GM12801 (cell line): ENCODE results near the gene TRAF2.

Source experiments
- TF ChIP-seq, protein P1 (sequence below): IDR thresholded peaks from one replicate; pipeline ENCODE4 v1.5.1; 2011; ENCODE audit warnings: control low read depth; ENCODE audit not compliant: insufficient read length; ENCODE audit errors: extremely low read depth

TRAF2 gene

DNA sequence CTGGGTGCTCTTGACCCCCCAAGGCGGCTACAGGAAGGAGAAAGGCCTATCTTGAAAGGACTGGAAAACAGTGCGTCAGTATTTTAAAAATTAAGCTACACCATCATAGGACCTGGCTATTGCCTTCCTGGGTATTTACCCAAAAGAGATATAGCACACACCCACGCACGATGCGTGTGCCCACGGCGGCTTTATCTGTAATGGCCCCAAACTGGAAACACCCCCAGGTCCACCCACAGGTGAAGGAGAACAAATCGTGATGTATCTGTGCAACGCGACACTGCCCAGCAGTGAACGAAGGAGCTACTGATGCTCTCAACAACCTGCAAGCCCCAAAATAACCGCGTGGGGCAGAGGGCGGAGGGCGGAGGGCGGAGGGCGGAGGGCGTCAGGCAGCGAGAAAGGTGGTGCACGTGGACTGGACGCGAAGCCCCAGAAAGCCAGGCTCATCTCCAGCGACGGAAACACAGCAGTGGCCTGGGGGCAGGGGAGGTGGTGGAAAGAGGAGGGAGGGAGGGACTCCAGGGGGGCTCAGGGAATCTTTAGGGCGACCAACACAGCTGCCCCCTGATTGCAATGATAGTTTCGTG, 78.6 kb downstream of the TRAF2 start:
- TF ChIP-seq, protein P1, sequence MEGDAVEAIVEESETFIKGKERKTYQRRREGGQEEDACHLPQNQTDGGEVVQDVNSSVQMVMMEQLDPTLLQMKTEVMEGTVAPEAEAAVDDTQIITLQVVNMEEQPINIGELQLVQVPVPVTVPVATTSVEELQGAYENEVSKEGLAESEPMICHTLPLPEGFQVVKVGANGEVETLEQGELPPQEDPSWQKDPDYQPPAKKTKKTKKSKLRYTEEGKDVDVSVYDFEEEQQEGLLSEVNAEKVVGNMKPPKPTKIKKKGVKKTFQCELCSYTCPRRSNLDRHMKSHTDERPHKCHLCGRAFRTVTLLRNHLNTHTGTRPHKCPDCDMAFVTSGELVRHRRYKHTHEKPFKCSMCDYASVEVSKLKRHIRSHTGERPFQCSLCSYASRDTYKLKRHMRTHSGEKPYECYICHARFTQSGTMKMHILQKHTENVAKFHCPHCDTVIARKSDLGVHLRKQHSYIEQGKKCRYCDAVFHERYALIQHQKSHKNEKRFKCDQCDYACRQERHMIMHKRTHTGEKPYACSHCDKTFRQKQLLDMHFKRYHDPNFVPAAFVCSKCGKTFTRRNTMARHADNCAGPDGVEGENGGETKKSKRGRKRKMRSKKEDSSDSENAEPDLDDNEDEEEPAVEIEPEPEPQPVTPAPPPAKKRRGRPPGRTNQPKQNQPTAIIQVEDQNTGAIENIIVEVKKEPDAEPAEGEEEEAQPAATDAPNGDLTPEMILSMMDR: no peak

DNA sequence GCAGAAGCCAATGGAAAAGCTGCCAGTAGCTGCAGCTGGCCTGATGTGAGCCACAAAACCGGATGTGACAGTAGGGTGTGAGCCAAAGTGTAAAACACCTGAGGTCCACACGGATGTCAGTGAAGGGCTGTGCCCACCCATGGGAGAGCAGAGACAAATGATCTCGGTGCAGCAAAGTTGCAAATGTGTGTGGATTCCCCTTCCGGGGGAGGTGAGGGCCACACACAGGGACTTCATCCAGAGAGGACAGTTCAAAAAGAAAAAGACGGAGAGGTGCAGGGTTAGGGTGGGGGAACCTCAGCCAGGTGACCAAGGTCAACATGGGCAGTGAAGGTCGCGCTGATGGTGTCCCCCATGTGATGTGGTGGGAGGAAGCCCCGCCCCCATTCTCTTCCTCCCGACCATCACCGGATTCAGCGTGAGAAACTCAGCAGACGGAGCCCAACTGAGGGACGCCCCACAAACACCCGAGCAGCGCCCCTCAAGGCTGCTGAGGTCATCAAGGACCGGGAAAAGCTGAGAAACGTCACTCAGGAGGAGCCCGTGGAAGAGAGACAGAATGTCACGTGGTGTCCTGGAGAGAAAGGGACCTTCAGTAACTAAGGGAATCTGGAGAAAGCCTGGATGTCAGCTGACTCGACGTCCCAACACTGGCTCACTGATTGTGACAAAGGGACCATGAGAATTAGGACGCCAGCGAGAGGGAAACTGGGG, 79.6 kb downstream of the TRAF2 start:
- TF ChIP-seq, protein P1: no peak

DNA sequence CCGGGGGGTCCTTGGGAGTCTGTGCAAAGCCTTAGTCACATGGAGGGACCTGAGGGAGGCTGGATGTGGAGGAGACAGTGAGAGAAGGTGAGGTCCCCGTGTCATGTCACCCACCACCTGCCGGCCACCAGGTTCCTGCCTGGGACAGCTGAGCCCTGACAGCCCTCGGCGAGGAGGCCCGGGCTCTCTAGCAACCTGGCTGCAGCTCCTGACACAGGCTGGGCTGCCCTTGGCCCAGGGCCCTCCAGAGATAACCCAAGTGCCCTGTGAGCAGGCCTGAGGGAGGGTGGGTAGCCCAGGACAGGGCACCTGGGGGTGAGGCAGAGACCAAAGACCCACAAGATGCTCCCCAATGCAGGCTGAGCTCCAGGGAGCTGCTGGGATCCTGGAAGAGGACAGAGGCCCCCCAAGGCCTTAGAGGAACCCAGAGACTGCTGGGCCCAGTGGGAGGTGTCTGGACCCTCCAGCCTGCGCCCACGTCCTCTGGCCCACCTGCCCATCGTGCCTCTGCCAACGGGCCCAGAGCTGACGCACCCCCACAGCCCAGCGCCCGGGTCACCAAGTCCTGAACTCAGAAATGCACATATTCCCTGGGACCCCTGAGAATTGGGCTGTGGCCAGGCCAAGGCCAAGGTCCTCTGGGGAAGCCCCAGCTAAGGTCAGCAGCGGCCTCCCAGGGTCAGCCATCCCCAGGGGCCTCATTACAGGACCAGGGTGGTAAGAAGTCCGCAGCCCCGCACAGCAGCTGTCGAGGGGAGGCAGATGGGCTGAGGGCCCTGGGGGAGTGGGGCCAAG, 82.2 kb downstream of the TRAF2 start:
- TF ChIP-seq, protein P1: no peak

DNA sequence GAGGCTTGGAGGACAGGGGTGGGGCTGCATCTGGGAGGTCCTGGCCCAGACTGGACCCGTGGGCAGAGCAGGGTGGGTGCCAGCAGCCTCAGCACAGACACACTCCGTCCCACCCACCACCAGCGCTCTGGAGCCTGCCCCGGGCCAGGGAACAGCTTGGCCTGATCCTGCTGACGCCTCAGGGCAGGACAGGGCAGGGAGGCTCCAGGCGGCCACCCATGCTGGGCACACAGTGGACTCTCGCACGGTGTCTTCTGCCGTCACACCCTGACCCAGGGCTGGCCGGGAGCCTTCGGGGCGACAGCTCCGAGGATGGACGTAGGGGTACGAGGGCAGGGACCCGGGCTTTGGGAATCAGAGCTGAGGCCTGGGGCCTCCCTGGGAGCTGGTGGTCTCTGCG, 82.8 kb downstream of the TRAF2 start:
- TF ChIP-seq, protein P1: no peak

GRCh38 chr9:136969774-136970173, 83.5 kb downstream of the TRAF2 start:
- TF ChIP-seq, protein P1: no peak

GRCh38 chr9:136970361-136970760, 84.0 kb downstream of the TRAF2 start:
- TF ChIP-seq, protein P1: no peak

DNA sequence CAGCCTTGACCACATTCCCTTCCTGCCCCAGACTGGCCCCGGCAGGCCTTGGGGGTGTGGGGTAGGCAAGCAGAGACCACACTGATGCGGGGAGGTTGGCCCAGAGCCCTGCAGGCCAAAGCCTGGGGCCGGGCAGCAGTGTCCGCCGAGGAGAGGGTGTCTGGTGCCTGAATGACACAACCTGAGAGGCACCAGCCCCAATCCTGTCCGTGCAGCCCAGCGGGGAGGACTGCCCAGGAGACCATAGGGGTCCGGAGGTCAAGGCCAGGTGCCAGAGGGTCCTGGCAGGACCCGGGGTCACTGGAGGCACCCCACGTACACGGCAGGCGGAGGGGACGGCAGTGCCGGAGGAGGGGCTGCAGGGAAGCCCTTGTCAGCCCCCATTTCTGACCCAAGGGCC, 85.4 kb downstream of the TRAF2 start:
- TF ChIP-seq, protein P1: no peak
